Right hindlimb (tissue), 1 donor: ENCODE measurements around the gene CACNA2D3.
"Not testable (repeated sequence)": the region's sequence is repeated elsewhere in the genome, so short reads cannot be mapped to it uniquely, and the experiment has no call there.

ENCODE experiments used
- DNase-seq: peaks from one replicate; pipeline ENCODE4 v3.0.0-alpha.2; 2018

CACNA2D3 gene

GRCh38 chr3:54949491-54950044, 827.2 kb downstream of the CACNA2D3 start:
- DNase-seq, result no peak

- peak; percentile 36 for DNase-seq
Observed at GRCh38 chr3:54950391-54951003, 828.1 kb downstream of the CACNA2D3 start.

- peak; percentile 87 for DNase-seq
Observed at GRCh38 chr3:54951405-54951804, 829.1 kb downstream of the CACNA2D3 start.

GRCh38 chr3:54954022-54954421, 831.7 kb downstream of the CACNA2D3 start:
- DNase-seq, result no peak

- no peak for DNase-seq
Observed at GRCh38 chr3:54954521-54954920, 832.2 kb downstream of the CACNA2D3 start.

- DNase-seq, result no peak
Observed at GRCh38 chr3:54955496-54955895, 833.1 kb downstream of the CACNA2D3 start.

GRCh38 chr3:54955941-54956340, 833.6 kb downstream of the CACNA2D3 start:
- no peak for DNase-seq

GRCh38 chr3:54957711-54958110, 835.4 kb downstream of the CACNA2D3 start:
- no peak for DNase-seq

- no peak for DNase-seq
Observed at GRCh38 chr3:54960082-54960481, 837.7 kb downstream of the CACNA2D3 start.

GRCh38 chr3:54960701-54961100, 838.3 kb downstream of the CACNA2D3 start:
- DNase-seq, result no peak

- no peak for DNase-seq
Observed at GRCh38 chr3:54962200-54962599, 839.8 kb downstream of the CACNA2D3 start.

- no peak for DNase-seq
Observed at GRCh38 chr3:54963641-54964040, 841.3 kb downstream of the CACNA2D3 start.

- no peak for DNase-seq
Observed at GRCh38 chr3:54964081-54964480, 841.7 kb downstream of the CACNA2D3 start.

- DNase-seq, result no peak
Observed at GRCh38 chr3:54965746-54966145, 843.4 kb downstream of the CACNA2D3 start.

- no peak for DNase-seq
Observed at GRCh38 chr3:54966979-54967378, 844.6 kb downstream of the CACNA2D3 start.

GRCh38 chr3:54967731-54968161, 845.4 kb downstream of the CACNA2D3 start:
- no peak for DNase-seq

- DNase-seq, result no peak
Observed at GRCh38 chr3:54968546-54969172, 846.3 kb downstream of the CACNA2D3 start.

GRCh38 chr3:54969652-54970051, 847.3 kb downstream of the CACNA2D3 start:
- no peak for DNase-seq

- DNase-seq, result no peak
Observed at GRCh38 chr3:54970895-54971294, 848.5 kb downstream of the CACNA2D3 start.

- no peak for DNase-seq
Observed at GRCh38 chr3:54977439-54977838, 855.1 kb downstream of the CACNA2D3 start.

GRCh38 chr3:54977946-54978345, 855.6 kb downstream of the CACNA2D3 start:
- DNase-seq, result not testable (repeated sequence)

- no peak for DNase-seq
Observed at GRCh38 chr3:54982807-54983206, 860.5 kb downstream of the CACNA2D3 start.

GRCh38 chr3:54983266-54984099, 861.1 kb downstream of the CACNA2D3 start:
- no peak for DNase-seq

GRCh38 chr3:54985856-54986255, 863.5 kb downstream of the CACNA2D3 start:
- no peak for DNase-seq
